OCI-LY3 (cell line): ENCODE data around the gene NPHS1.
"Not testable (repeated sequence)": the region's sequence is repeated elsewhere in the genome, so short reads cannot be mapped to it uniquely, and the experiment has no call there.

Experiments
- CTCF ChIP-seq: fragments of 200-600, 300-600 bp; sonication (generic); IDR thresholded peaks from 2 replicates; pipeline ENCODE4 v1.5.1; 2014; ENCODE audit warnings: antibody characterized with exemption, low read length, low read depth
- EZH2phosphoT487 ChIP-seq: fragments of 200-600 bp; shearing (Covaris generic); IDR thresholded peaks from 2 replicates; pipeline ENCODE4 v1.6.1; 2018; ENCODE audit warnings: antibody characterized with exemption, mixed run types, low read depth

GRCh38 chr19:35836096-35836495, 16.2 kb downstream of the NPHS1 start:
- TF ChIP-seq CTCF, EZH2phosphoT487: not testable (repeated sequence)
